Measurements from ENCODE around the gene ACOXL.
"Not testable (repeated sequence)": the region's sequence is repeated elsewhere in the genome, so short reads cannot be mapped to it uniquely, and the experiment has no call there.

Gene ACOXL

GRCh38 chr2:111042772-111043771 lies 310.7 kb downstream of the ACOXL start:
- no peak overlapping the region for H3K4me3 ChIP-seq (ENCODE audit: low read length)
- TF ChIP-seq CTCF (IDR thresholded peaks at IDR 0.05; ENCODE audit: insufficient read depth, low read depth, low read length, missing control alignments), result no peak
- DNase-seq (ENCODE audit: low read depth), result no peak

- no peak overlapping the region for H3K4me3 ChIP-seq (ENCODE audit: low read length)
- no peak for TF ChIP-seq CTCF (IDR thresholded peaks at IDR 0.05; ENCODE audit: insufficient read depth, low read depth, low read length, missing control alignments)
- no peak for DNase-seq (ENCODE audit: low read depth)
Measured at GRCh38 chr2:111044066-111044465, 311.7 kb downstream of the ACOXL start.

- H3K4me3 ChIP-seq (ENCODE audit: low read length); DNase-seq (ENCODE audit: low read depth): not testable (repeated sequence)
Measured at GRCh38 chr2:111045236-111045635, 312.9 kb downstream of the ACOXL start.

GRCh38 chr2:111045771-111046444 lies 313.5 kb downstream of the ACOXL start:
- H3K4me3 ChIP-seq (ENCODE audit: low read length), result no peak overlapping the region
- DNase-seq (ENCODE audit: low read depth), result no peak
- no peak for TF ChIP-seq CTCF (IDR thresholded peaks at IDR 0.05; ENCODE audit: insufficient read depth, low read depth, low read length, missing control alignments)

GRCh38 chr2:111046670-111047069 lies 314.3 kb downstream of the ACOXL start:
- no peak for DNase-seq (ENCODE audit: low read depth)
- H3K4me3 ChIP-seq (ENCODE audit: low read length), result no peak overlapping the region
- no peak for TF ChIP-seq CTCF (IDR thresholded peaks at IDR 0.05; ENCODE audit: insufficient read depth, low read depth, low read length, missing control alignments)

GRCh38 chr2:111048856-111049768 lies 316.7 kb downstream of the ACOXL start:
- TF ChIP-seq CTCF (IDR thresholded peaks at IDR 0.05; ENCODE audit: insufficient read depth, low read depth, low read length, missing control alignments), result no peak
- no peak overlapping the region for H3K4me3 ChIP-seq (ENCODE audit: low read length)
- no peak for DNase-seq (ENCODE audit: low read depth)

All from epithelial cell of esophagus (primary cell).